ENCODE results near the gene TCHHL1. TPM values are rescaled to one million over a fixed set of nuclear protein-coding genes. Genes with fewer than 3 reads are reported as not detected.

The TCHHL1 gene
- polyA plus RNA-seq, 1 donor (not counting 4 experiments of a cell fraction or from before 2014, with no cell fraction given): not detected

DNA sequence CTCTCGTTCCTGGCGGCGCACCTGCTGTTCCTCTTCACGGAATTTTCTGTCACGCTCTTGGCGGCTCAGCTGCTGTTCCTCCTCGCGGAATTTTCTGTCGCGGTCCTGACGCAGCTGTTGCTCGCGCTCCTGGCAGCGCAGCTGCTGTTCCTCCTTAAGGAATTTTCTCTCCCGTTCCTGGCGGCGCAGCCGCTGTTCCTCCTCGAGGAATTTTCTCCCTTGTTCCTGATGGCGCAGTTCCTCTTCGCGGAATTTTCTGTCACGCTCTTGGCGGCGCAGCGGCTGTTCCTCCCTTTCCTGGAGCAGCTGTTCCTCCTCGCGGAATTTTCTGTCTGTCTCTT is 20.0 kb upstream of the TCHHL1 start:
- Histone ChIP-seq H3K9me3 (ENCODE audit: control insufficient read depth, low read depth, low read length) (no peaks in the 10 kb centered on the region), H3K9me1 (ENCODE audit: control insufficient read depth, extremely low read depth, insufficient read depth, low read length) (no peaks in the 10 kb centered on the region), H3K4me2 (ENCODE audit: control insufficient read depth, extremely low read depth, insufficient read depth, low read depth, low read length) (peak overlapping the region; percentile 96), H3K36me3 (ENCODE audit: control insufficient read depth in 2 of 2, extremely low read depth in 1 of 2, insufficient read depth in 2 of 2, low read length in 2 of 2) (no peaks in the 10 kb centered on the region), H3K27me3 (ENCODE audit: control insufficient read depth, extremely low read depth, insufficient read depth, low read length) (peaks cover 39% of the 10 kb centered on the region), H4K20me1 (ENCODE audit: control insufficient read depth, extremely low read depth, insufficient read depth, low read length) (no peaks in the 10 kb centered on the region), H3K4me1 (ENCODE audit: control insufficient read depth, extremely low read depth, insufficient read depth, low read length) (peaks cover 13% of the 10 kb centered on the region), H3K9ac (ENCODE audit: control insufficient read depth, extremely low read depth, insufficient read depth, low read length) (peak overlapping the region; percentile 7), H2AFZ (ENCODE audit: control insufficient read depth, low read length) (no peak overlapping the region), H3K4me3 (ENCODE audit: control insufficient read depth in 2 of 3, extremely low read depth in 1 of 3, insufficient read depth in 2 of 3, low read depth in 1 of 3, low read length in 3 of 3) (peak overlapping the region; percentile 31 to 67 (median 56)), H3K27ac (ENCODE audit: control insufficient read depth, insufficient read depth, low read length) (no peak overlapping the region), H3K79me2 (ENCODE audit: control insufficient read depth, insufficient read depth, low read length) (no peaks in the 10 kb centered on the region)
- FAIRE-seq: no peak
- dilution Hi-C loops (cut with MboI; ENCODE audit: extremely low pct_ligation_motif_present, low sequenced_read_pairs): no loop called here
- TF ChIP-seq, protein P1, sequence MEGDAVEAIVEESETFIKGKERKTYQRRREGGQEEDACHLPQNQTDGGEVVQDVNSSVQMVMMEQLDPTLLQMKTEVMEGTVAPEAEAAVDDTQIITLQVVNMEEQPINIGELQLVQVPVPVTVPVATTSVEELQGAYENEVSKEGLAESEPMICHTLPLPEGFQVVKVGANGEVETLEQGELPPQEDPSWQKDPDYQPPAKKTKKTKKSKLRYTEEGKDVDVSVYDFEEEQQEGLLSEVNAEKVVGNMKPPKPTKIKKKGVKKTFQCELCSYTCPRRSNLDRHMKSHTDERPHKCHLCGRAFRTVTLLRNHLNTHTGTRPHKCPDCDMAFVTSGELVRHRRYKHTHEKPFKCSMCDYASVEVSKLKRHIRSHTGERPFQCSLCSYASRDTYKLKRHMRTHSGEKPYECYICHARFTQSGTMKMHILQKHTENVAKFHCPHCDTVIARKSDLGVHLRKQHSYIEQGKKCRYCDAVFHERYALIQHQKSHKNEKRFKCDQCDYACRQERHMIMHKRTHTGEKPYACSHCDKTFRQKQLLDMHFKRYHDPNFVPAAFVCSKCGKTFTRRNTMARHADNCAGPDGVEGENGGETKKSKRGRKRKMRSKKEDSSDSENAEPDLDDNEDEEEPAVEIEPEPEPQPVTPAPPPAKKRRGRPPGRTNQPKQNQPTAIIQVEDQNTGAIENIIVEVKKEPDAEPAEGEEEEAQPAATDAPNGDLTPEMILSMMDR (optimal IDR thresholded peaks at IDR 0.05 in 1 of 3, IDR thresholded peaks at IDR 0.05 in 1 of 3, conservative IDR thresholded peaks at IDR 0.05 in 1 of 3; ENCODE audit: extremely low read depth in 1 of 3, insufficient read depth in 2 of 3, low read length in 3 of 3): no peak
- no peak for TF ChIP-seq EZH2 (IDR thresholded peaks at IDR 0.05; ENCODE audit: low read length)
- DNase-seq (ENCODE audit: low read depth, low spot score): no peak

- peak overlapping the region; percentile 89 for H2AFZ ChIP-seq (ENCODE audit: control insufficient read depth, low read length)
- H3K9me1 ChIP-seq (ENCODE audit: control insufficient read depth, extremely low read depth, insufficient read depth, low read length): no peaks in the 10 kb centered on the region
- H4K20me1 ChIP-seq (ENCODE audit: control insufficient read depth, extremely low read depth, insufficient read depth, low read length): no peaks in the 10 kb centered on the region
- DNase-seq (ENCODE audit: low read depth, low spot score): no peak
- no peaks in the 10 kb centered on the region for H3K36me3 ChIP-seq (ENCODE audit: control insufficient read depth in 2 of 2, extremely low read depth in 1 of 2, insufficient read depth in 2 of 2, low read length in 2 of 2)
- peaks cover 13% of the 10 kb centered on the region for H3K4me1 ChIP-seq (ENCODE audit: control insufficient read depth, extremely low read depth, insufficient read depth, low read length)
- H3K9ac ChIP-seq (ENCODE audit: control insufficient read depth, extremely low read depth, insufficient read depth, low read length): peak overlapping the region; percentile 9
- H3K27ac ChIP-seq (ENCODE audit: control insufficient read depth, insufficient read depth, low read length): no peak overlapping the region
- peaks cover 39% of the 10 kb centered on the region for H3K27me3 ChIP-seq (ENCODE audit: control insufficient read depth, extremely low read depth, insufficient read depth, low read length)
- no peaks in the 10 kb centered on the region for H3K9me3 ChIP-seq (ENCODE audit: control insufficient read depth, low read depth, low read length)
- H3K4me3 ChIP-seq (ENCODE audit: control insufficient read depth in 2 of 3, extremely low read depth in 1 of 3, insufficient read depth in 2 of 3, low read depth in 1 of 3, low read length in 3 of 3): peak overlapping the region; percentile 31 to 67 (median 56)
- no peaks in the 10 kb centered on the region for H3K79me2 ChIP-seq (ENCODE audit: control insufficient read depth, insufficient read depth, low read length)
- no peak for TF ChIP-seq EZH2 (IDR thresholded peaks at IDR 0.05; ENCODE audit: low read length)
- TF ChIP-seq, protein P1 (optimal IDR thresholded peaks at IDR 0.05 in 1 of 3, IDR thresholded peaks at IDR 0.05 in 1 of 3, conservative IDR thresholded peaks at IDR 0.05 in 1 of 3; ENCODE audit: extremely low read depth in 1 of 3, insufficient read depth in 2 of 3, low read length in 3 of 3): peak in 1 of 3 experiments; percentile 32
- peak; percentile 49 for FAIRE-seq
- dilution Hi-C loops (cut with MboI; ENCODE audit: extremely low pct_ligation_motif_present, low sequenced_read_pairs): no loop called here
- peak overlapping the region; percentile 96 for H3K4me2 ChIP-seq (ENCODE audit: control insufficient read depth, extremely low read depth, insufficient read depth, low read depth, low read length)
These were observed 19.4 kb upstream of the TCHHL1 start for GRCh38 chr1:152107984-152108881.

Measured in keratinocyte (primary cell).